Middle frontal gyrus (tissue), 1 donor: ENCODE measurements around the gene PLA2R1.
"Not testable (repeated sequence)": the region's sequence is repeated elsewhere in the genome, so short reads cannot be mapped to it uniquely, and the experiment has no call there.

Source experiments
- DNase-seq: peaks from one replicate; pipeline ENCODE4 v3.0.0-alpha.2; 2015; ENCODE audit warnings: low spot score; ENCODE audit errors: extremely low spot score

Gene PLA2R1

GRCh38 chr2:159984034-159984433 lies 78.4 kb downstream of the PLA2R1 start:
- no peak for DNase-seq

GRCh38 chr2:159982842-159983785 lies 79.3 kb downstream of the PLA2R1 start:
- DNase-seq, result no peak

- DNase-seq, result no peak
These were observed 80.1 kb downstream of the PLA2R1 start for GRCh38 chr2:159982270-159982669.

- DNase-seq, result no peak
These were observed 85.8 kb downstream of the PLA2R1 start for GRCh38 chr2:159976527-159977160.

GRCh38 chr2:159973325-159973724 lies 89.1 kb downstream of the PLA2R1 start:
- no peak for DNase-seq

GRCh38 chr2:159971365-159972152 lies 90.9 kb downstream of the PLA2R1 start:
- DNase-seq, result no peak

GRCh38 chr2:159970548-159970947 lies 91.9 kb downstream of the PLA2R1 start:
- not testable (repeated sequence) for DNase-seq

- no peak for DNase-seq
These were observed 94.0 kb downstream of the PLA2R1 start for GRCh38 chr2:159968279-159968900.

- DNase-seq, result no peak
These were observed 98.7 kb downstream of the PLA2R1 start for GRCh38 chr2:159963700-159964099.

GRCh38 chr2:159962513-159962912 lies 99.9 kb downstream of the PLA2R1 start:
- not testable (repeated sequence) for DNase-seq

- DNase-seq, result no peak
These were observed 101.0 kb downstream of the PLA2R1 start for GRCh38 chr2:159961451-159961850.

GRCh38 chr2:159961037-159961436 lies 101.4 kb downstream of the PLA2R1 start:
- DNase-seq, result no peak

- no peak for DNase-seq
These were observed 102.0 kb downstream of the PLA2R1 start for GRCh38 chr2:159960414-159960813.

GRCh38 chr2:159959136-159959535 lies 103.3 kb downstream of the PLA2R1 start:
- DNase-seq, result no peak

GRCh38 chr2:159953136-159953823 lies 109.1 kb downstream of the PLA2R1 start:
- DNase-seq, result no peak

GRCh38 chr2:159946326-159946999 lies 116.0 kb downstream of the PLA2R1 start:
- DNase-seq, result no peak

- DNase-seq, result no peak
These were observed 117.5 kb downstream of the PLA2R1 start for GRCh38 chr2:159944874-159945273.

- no peak for DNase-seq
These were observed 120.3 kb downstream of the PLA2R1 start for GRCh38 chr2:159942146-159942545.

GRCh38 chr2:159941729-159942128 lies 120.7 kb downstream of the PLA2R1 start:
- DNase-seq, result no peak

GRCh38 chr2:159939946-159940345 lies 122.5 kb downstream of the PLA2R1 start:
- no peak for DNase-seq
